Prostate gland (tissue), 2 donors: Measurements from ENCODE around the gene RRAS. TPM values are rescaled to one million over a fixed set of nuclear protein-coding genes. Genes with fewer than 3 reads are reported as not detected.
A peak's percentile ranks its signal among the peaks of the same experiment; 100 is the strongest.

Experiments used
- DNase-seq: peaks from one replicate; pipeline ENCODE4 v3.0.0-alpha.2; 2019; ENCODE audit warnings: low spot score
- H3K27ac ChIP-seq, 2 donors: fragments of 200-600 bp; sonication (generic); 2 replicates each; pipeline ENCODE4 v1.5.1; 2017 to 2019
- H3K27me3 ChIP-seq: fragments of 200-600 bp; sonication (generic); replicated peaks from 2 replicates; pipeline ENCODE4 v1.5.1; 2019; ENCODE audit not compliant: insufficient read depth
- H3K36me3 ChIP-seq, 2 donors: fragments of 200-600 bp; sonication (generic); 1 replicate in 1 of 2; 2 replicates in 1 of 2; pipeline versions ENCODE4 v1.5.1 to v1.8.1; 2017 to 2019
- H3K4me1 ChIP-seq: fragments of 200-600 bp; sonication (generic); replicated peaks from 2 replicates; pipeline ENCODE4 v1.5.1; 2019
- H3K4me3 ChIP-seq, 2 donors: fragments of 200-600 bp; sonication (generic); 2 replicates each; pipeline ENCODE4 v1.5.1; 2017 to 2019
- H3K9me3 ChIP-seq: fragments of 200-600 bp; sonication (generic); 2 replicates; pipeline ENCODE4 v1.5.1; 2017
- POLR2A ChIP-seq: fragments of 450-650 bp; IDR thresholded peaks from one replicate; pipeline ENCODE4 v1.6.1; 2016; ENCODE audit warnings: antibody characterized with exemption, mild to moderate bottlenecking
- POLR2AphosphoS5 ChIP-seq: sonication (generic); formaldehyde crosslinking; IDR thresholded peaks from one replicate; pipeline ENCODE4 v1.6.1; 2017; ENCODE audit warnings: antibody characterized with exemption
- WGBS: methylation state at CpG from one replicate; pipeline ENCODE4 v1.1.5; 2018; 5-methylcytosine and 5-hydroxymethylcytosine counted together
- intact Hi-C: fragments of 100-400 bp; cut with DNase I; formaldehyde crosslinking; loops from one replicate; pipeline ENCODE4 v1.14.2; 2022
- total RNA-seq, 2 donors: library from RNA; depleted of rRNA; stranded (reverse); fragments of >200 nt; gene quantifications; one replicate each; pipeline ENCODE4 v1.1.0, GENCODE V29; 2016
- TF ChIP-seq, protein P1 (sequence below), 4 experiments: fragments of 200-600 bp in 2 of 4; fragments of 450-650 bp in 2 of 4; sonication (generic) in 2 of 4; IDR thresholded peaks; 1 replicate in 3 of 4; 2 replicates in 1 of 4; pipeline ENCODE4 v1.5.1; 2016 to 2019; ENCODE audit warnings: antibody characterized with exemption in 4 of 4, mild to moderate bottlenecking in 2 of 4, moderate library complexity in 2 of 4

RRAS gene
- total RNA-seq, 2 donors from 2014 or later = 59.1 to 72.3 TPM

DNA sequence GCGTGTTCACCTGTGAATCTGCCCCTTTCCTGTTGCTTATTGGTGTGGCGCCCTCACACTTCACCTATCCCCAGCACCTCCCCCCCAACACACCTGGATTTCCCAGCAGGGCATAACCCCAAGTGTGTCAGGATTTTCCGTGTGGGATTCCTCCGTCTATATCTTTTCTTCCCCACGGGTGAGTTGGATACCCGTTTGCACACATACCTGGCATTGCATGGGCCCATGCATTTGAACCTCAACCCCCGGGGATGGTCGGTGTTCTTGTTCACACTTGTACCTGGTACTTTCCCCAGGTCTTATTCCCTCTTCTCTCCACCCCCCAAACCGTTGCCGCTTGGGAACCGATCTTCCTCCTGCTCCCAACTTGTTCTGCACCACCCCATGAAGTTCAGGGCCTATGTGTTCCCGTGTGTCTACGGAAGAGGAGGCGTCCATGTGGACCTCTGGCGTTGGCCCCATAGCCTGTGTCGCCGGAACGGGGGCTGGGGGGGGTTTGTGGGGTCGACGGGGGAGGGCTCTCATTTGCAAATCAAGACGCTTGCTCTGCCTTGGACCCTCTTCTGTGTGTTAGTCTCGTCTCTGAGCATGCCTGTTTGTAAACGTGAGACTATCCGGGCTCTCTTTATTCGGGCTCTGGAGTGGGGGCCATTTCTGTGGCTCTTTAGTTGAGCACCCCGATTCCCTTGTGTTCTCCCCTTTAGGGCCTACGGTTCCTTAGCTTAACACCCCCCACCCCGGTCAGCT is 47.3 kb downstream of the RRAS start:
- WGBS = 3% methylated on average over 28 of the region's 28 CpGs
- Histone ChIP-seq H3K27me3 (no peaks in the 10 kb centered on the region), H3K9me3 (no peaks in the 10 kb centered on the region), H3K4me1 (peaks cover 3% of the 10 kb centered on the region), H3K27ac (peak overlapping the region; percentile 91 to 93), H3K4me3 (peak overlapping the region; percentile 87 to 89), H3K36me3 (peaks cover 14 to 18% of the 10 kb centered on the region in 2 donors)
- DNase-seq = no peak
- no peak for TF ChIP-seq POLR2AphosphoS5
- no peak for TF ChIP-seq POLR2A
- TF ChIP-seq, protein P1, sequence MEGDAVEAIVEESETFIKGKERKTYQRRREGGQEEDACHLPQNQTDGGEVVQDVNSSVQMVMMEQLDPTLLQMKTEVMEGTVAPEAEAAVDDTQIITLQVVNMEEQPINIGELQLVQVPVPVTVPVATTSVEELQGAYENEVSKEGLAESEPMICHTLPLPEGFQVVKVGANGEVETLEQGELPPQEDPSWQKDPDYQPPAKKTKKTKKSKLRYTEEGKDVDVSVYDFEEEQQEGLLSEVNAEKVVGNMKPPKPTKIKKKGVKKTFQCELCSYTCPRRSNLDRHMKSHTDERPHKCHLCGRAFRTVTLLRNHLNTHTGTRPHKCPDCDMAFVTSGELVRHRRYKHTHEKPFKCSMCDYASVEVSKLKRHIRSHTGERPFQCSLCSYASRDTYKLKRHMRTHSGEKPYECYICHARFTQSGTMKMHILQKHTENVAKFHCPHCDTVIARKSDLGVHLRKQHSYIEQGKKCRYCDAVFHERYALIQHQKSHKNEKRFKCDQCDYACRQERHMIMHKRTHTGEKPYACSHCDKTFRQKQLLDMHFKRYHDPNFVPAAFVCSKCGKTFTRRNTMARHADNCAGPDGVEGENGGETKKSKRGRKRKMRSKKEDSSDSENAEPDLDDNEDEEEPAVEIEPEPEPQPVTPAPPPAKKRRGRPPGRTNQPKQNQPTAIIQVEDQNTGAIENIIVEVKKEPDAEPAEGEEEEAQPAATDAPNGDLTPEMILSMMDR (IDR thresholded peaks at IDR 0.05) = no peak
- intact Hi-C loops = loop anchor here (2.0 to 5.0 kb wide), 2 partner anchors 46 to 85 kb away; partner anchors contain the start of gene PRMT1

DNA sequence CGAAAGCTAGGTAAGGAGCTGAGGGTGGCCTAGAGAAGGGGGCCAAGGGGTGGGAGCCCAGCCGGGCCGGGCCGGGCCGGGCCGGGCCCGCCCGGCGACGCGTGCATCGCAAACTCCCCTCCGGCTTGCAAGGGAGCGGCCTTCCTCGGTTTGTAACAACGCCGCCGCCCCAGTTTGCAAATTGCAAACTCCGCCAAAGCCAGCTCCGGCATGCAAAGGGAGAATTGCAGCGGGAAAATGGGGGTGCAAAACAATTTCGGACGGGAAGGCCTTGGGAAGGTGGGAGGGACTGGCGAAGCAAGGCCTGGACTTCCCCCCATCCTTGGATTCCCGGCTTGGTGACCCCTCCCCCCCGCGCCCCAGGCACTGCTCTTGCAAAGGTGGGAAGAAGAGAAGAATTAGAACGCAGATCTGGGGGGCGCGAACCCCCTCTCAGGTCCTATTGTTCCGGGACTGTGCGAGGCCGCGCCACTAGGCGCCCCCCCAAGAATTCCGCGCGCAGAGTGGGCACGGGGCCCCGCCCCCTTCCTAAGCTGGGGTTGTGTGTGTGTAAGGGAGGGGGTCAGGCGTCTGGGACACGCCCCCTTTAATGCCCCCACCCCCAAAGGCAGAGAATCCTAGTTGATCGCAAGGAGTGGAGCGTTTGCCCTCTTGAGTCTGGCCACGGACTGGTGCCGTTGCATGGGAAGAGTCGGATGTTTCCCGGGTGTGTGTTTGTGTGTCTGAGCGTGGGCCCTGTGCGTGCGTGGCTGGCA is 48.0 kb downstream of the RRAS start:
- Histone ChIP-seq H3K9me3 (no peaks in the 10 kb centered on the region), H3K4me3 (peak overlapping the region; percentile 87 to 89), H3K27ac (peak overlapping the region; percentile 91 to 93), H3K4me1 (peaks cover 3% of the 10 kb centered on the region), H3K36me3 (peaks cover 14 to 18% of the 10 kb centered on the region in 2 donors), H3K27me3 (no peaks in the 10 kb centered on the region)
- TF ChIP-seq, protein P1 (IDR thresholded peaks at IDR 0.05) = peak in 1 of 4 experiments; percentile 12
- TF ChIP-seq POLR2AphosphoS5 (no peak), POLR2A (no peak)
- intact Hi-C loops = loop anchor here (2.0 to 5.0 kb wide), 2 partner anchors 47 to 85 kb away; partner anchors contain the start of gene PRMT1
- no peak for DNase-seq
- 1% methylated on average over 49 of the region's 51 CpGs for WGBS

DNA sequence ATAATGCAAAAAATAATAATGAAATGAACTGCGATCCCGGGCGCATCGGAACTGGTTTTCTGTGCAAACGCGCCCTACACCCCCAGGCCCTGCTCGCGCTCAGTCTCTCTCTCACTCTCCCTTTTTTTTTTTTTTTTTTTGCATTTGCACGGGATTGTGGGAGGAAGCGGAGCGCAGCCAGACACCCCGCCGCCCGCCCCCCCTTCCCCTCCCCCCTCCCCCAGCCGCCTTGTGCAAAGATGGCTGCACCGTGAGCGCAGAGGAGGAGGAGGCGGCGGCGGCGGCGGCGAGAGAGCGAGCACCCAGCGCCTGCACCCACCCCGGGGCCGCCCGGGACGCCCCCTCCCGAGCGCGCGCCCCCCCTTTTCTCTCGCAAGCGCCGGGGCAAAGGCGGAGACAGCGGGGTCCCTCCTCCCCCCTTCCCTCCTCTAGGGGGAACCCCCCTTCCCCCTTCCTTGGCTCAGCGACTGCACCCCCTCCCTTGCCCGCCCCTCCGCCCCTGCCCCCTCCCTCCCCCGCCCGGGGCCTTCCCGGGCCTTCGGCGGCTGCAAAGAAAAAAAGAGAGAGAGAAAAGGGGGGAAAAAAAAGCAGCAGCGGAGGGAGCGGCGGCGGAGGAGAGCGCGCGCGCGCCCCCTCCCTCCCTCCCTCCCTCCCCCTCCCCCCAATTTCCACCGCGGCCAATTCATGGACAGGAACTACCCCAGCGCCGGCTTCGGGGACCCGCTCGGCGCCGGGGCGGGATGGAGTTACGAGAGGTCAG is 48.8 kb downstream of the RRAS start, which contains the start of gene PRR12:
Gene PRR12 (plus strand): TSS at position 212 of the 760 bp plus-strand sequence. CDS start 473 bp downstream, at position 685.
- under 1% methylated on average over 66 of the region's 66 CpGs for WGBS
- DNase-seq = peak; percentile 47
- TF ChIP-seq, protein P1 (IDR thresholded peaks at IDR 0.05) = peak in 1 of 4 experiments; percentile 1
- TF ChIP-seq POLR2AphosphoS5 = no peak
- Histone ChIP-seq H3K27me3 (no peaks in the 10 kb centered on the region), H3K27ac (peak within 1 kb of the TSS; percentile 91 to 93), H3K9me3 (no peaks in the 10 kb centered on the region), H3K36me3 (peaks cover 14 to 18% of the 10 kb centered on the region in 2 donors), H3K4me3 (peak within 1 kb of the TSS; percentile 87 to 89), H3K4me1 (peaks cover 3% of the 10 kb centered on the region)
- intact Hi-C loops = loop anchor here (5.0 kb wide), 1 partner anchor 86 kb away; the partner anchor contains the start of gene PRMT1

DNA sequence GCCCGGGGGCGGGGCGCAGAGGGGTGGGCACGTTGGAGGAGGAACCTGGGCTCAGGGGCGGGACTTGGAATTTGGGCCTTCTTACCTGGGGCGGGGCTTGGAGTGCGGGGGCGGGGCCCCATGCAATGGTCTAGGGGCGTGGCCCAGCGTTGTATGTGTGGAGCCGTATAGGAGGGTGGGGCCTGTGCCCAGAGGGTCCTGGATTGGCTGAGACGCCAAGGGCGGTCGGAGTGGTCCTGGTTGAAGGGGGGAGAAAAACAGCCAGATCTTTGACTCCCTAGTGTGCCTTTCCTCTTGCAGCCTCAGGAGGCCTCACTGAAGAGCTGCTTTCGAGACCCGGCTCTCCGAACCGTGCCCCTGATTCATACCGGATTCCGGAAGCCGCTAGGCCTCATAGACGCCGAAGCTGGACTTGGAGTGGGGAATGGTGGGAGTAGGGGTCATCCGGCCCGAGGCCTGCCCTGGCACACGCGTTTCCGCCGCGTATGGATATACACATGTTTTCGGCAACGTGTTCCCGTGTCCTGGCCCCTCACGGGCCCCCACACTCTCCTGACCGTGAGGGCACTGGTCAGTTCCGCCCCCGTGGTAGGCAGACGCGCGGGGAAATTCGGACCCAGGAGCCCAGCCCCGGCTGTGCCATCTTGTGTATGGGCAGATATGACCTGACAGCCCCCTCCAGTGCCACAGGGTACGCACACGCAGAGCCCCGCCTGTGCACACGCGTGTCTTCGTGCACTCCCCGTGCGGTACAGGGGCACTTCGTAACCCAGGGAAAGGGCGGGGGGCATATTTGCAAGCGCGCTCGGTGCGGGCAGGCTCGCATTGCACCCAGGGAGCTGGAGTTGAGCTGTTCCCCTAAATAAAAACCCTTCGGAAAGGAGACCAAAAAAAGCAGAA is 49.6 kb downstream of the RRAS start:
- Histone ChIP-seq H3K27ac (peak overlapping the region; percentile 91 to 93), H3K4me3 (peak overlapping the region; percentile 87 to 89), H3K4me1 (peaks cover 3% of the 10 kb centered on the region), H3K9me3 (no peaks in the 10 kb centered on the region), H3K27me3 (no peaks in the 10 kb centered on the region), H3K36me3 (peaks cover 9 to 11% of the 10 kb centered on the region in 2 donors)
- TF ChIP-seq POLR2A (peak; percentile 75), POLR2AphosphoS5 (peak; percentile 88)
- TF ChIP-seq, protein P1 (IDR thresholded peaks at IDR 0.05) = peak in 1 of 4 experiments; percentile 21
- under 1% methylated on average over 58 of the region's 58 CpGs for WGBS
- DNase-seq = peak; percentile 98
- intact Hi-C loops = loop anchor here (5.0 kb wide), 1 partner anchor 87 kb away; the partner anchor contains the start of gene PRMT1
